Measurements from ENCODE around the gene KLF16. TPM values are rescaled to one million over a fixed set of nuclear protein-coding genes. Genes with fewer than 3 reads are reported as not detected.
"Not testable (repeated sequence)": the region's sequence is repeated elsewhere in the genome, so short reads cannot be mapped to it uniquely, and the experiment has no call there.

The KLF16 gene
- total RNA-seq, 1 donor from 2014 or later = 2.6 TPM

DNA sequence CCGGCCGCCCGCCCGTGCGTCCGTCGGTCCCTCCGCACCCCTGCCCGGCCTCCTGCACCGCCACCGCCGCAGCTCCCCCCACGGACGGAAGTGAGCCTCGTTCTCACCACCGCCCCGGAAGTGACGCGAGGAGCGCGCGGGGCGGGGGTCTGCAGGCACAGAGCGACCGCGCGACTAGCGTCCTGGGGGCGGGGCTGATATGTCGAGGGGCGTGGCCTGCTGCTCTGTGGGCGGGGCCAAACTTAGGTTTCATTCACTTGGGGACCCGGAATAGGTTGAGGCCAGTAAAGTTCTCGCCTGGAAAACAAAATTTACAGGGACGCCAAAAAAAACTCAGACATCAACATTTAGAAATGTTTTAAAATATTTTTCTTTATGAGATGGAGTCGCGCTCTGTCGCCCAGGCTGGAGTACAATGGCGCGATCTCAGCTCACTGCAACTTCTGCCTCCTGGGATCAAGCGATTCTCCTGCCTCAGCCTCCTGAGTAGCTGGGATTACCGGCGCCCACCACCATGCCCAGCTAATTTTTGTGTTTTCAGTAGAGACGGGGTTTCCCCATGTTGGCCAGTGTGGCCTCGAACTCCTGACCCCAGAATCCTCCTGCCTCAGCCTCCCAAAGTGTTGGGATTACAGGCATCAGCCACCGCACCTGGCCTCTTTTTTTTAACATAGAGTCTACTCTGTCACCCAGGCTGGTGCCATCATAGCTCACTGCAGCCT lies 22.2 kb upstream of the KLF16 start, which contains the start of gene ABHD17A:
Gene ABHD17A, minus strand, starts transcription at position 99 of the 722 bp plus-strand sequence. CDS start 3,930 bp downstream, outside the sequence.
- H3K4me1 ChIP-seq (ENCODE audit: control insufficient read depth in 3 of 3, insufficient read depth in 3 of 3, low read length in 3 of 3) = peaks cover 25 to 38% (median 26%) of the 10 kb centered on the region in 3 donors
- not testable (repeated sequence) for H3K9me3 ChIP-seq (ENCODE audit: control insufficient read depth in 3 of 3, low read length in 3 of 3); H3K36me3 ChIP-seq (ENCODE audit: control insufficient read depth in 3 of 3, insufficient read depth in 3 of 3, low read length in 3 of 3); H3K27me3 ChIP-seq (ENCODE audit: control insufficient read depth in 3 of 3, insufficient read depth in 3 of 3, low read length in 3 of 3)
- peak within 1 kb of the TSS; percentile 88 to 90 (median 90) for H3K9ac ChIP-seq (ENCODE audit: low read depth in 1 of 3, low read length in 3 of 3)
- H3K4me3 ChIP-seq (ENCODE audit: low read length in 3 of 3) = peak within 1 kb of the TSS; percentile 88 to 94 (median 89)
- peak within 1 kb of the TSS; percentile 69 for H3K27ac ChIP-seq (ENCODE audit: low read depth, low read length)

DNA sequence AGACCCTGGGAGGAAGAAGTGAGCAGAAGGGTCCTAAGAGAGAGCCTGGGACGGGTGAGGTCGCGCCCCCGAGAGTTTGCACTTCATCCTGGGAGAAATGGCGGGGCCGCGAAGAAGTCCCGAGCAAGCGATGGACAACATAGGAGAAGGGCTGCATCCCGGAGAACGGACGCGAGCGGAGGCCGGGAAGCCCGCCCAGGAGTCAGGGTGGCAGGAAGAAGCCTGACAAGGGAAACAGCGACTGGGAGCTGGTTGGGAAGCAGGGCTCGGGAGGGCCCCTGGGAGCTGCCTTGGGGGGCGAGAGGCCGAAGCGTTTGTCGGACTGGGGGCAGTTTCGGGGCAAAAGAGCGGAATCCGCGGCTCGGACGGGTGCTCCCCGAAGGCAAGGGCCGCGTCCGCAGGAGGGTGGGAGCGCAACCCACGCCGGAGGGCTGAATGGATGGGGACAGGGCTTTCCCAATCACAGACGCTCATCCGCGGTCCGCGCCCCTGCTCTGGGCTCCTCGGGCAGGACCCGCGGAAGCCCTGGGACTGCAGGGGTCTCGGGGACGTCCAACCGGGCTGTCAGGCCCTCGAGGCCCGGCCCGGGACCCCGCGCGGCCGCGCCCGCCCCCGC lies 21.4 kb upstream of the KLF16 start:
- Histone ChIP-seq H3K27me3 (ENCODE audit: control insufficient read depth in 3 of 3, insufficient read depth in 3 of 3, low read length in 3 of 3) (no peaks in the 10 kb centered on the region), H3K9ac (ENCODE audit: low read depth in 1 of 3, low read length in 3 of 3) (peak overlapping the region; percentile 88 to 90 (median 90)), H3K36me3 (ENCODE audit: control insufficient read depth in 3 of 3, insufficient read depth in 3 of 3, low read length in 3 of 3) (peaks cover 0 to 4% (median 2%) of the 10 kb centered on the region in 3 donors), H3K9me3 (ENCODE audit: control insufficient read depth in 3 of 3, low read length in 3 of 3) (no peaks in the 10 kb centered on the region), H3K4me1 (ENCODE audit: control insufficient read depth in 3 of 3, insufficient read depth in 3 of 3, low read length in 3 of 3) (peaks cover 28 to 42% (median 28%) of the 10 kb centered on the region in 3 donors), H3K4me3 (ENCODE audit: low read length in 3 of 3) (peak overlapping the region; percentile 88 to 94 (median 89)), H3K27ac (ENCODE audit: low read depth, low read length) (peak overlapping the region; percentile 69)

DNA sequence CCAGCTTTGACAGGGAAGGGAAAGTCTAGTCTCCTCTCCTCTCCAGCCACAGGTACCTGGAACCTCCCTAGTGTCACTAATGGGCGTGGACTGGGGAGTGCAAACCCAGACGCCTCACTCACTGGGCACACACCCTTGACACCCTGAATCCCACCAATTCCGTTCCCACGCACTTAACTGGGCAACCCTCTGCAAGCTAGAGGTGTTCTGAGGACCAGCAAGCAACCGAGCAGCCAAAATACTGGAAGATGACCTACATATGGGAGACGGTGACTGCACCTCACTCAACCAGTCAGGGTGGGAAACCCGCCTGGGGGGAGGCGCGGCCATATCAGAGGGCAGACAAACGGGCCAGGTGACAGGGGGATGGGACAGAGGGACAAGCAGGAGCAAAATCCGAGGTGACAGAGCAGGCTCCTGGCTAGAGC lies 20.9 kb upstream of the KLF16 start:
- peaks cover 28 to 42% (median 28%) of the 10 kb centered on the region in 3 donors for H3K4me1 ChIP-seq (ENCODE audit: control insufficient read depth in 3 of 3, insufficient read depth in 3 of 3, low read length in 3 of 3)
- H3K36me3 ChIP-seq (ENCODE audit: control insufficient read depth in 3 of 3, insufficient read depth in 3 of 3, low read length in 3 of 3) = peaks cover 0 to 4% (median 2%) of the 10 kb centered on the region in 3 donors
- H3K4me3 ChIP-seq (ENCODE audit: low read length in 3 of 3) = peak overlapping the region; percentile 88 to 94 (median 89)
- H3K27ac ChIP-seq (ENCODE audit: low read depth, low read length) = peak overlapping the region; percentile 69
- peak overlapping the region; percentile 88 to 90 (median 90) for H3K9ac ChIP-seq (ENCODE audit: low read depth in 1 of 3, low read length in 3 of 3)
- no peaks in the 10 kb centered on the region for H3K9me3 ChIP-seq (ENCODE audit: control insufficient read depth in 3 of 3, low read length in 3 of 3)
- H3K27me3 ChIP-seq (ENCODE audit: control insufficient read depth in 3 of 3, insufficient read depth in 3 of 3, low read length in 3 of 3) = no peaks in the 10 kb centered on the region

DNA sequence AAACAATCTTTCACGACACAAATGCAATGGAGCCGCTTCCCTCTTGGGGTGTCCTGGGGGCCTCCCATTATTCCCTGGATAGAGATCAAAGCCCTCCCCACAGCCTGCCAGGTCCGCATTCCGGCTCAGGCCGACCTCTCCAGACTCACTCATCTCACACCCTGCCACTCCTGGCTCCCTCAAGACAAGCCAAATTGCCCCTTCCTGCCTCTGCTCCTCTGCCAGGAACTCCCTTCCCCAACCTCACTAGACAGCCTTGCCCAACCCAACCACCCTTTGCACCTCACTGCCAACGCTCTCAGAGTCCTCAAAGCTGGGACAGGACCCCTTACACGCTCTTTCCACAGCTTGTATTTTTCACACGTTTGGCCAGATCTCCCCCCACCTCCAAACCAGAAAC lies 20.4 kb upstream of the KLF16 start:
- no peaks in the 10 kb centered on the region for H3K9me3 ChIP-seq (ENCODE audit: control insufficient read depth in 3 of 3, low read length in 3 of 3)
- H3K27me3 ChIP-seq (ENCODE audit: control insufficient read depth in 3 of 3, insufficient read depth in 3 of 3, low read length in 3 of 3) = no peaks in the 10 kb centered on the region
- peak overlapping the region; percentile 88 to 90 (median 90) for H3K9ac ChIP-seq (ENCODE audit: low read depth in 1 of 3, low read length in 3 of 3)
- peak overlapping the region; percentile 88 to 94 (median 89) for H3K4me3 ChIP-seq (ENCODE audit: low read length in 3 of 3)
- H3K4me1 ChIP-seq (ENCODE audit: control insufficient read depth in 3 of 3, insufficient read depth in 3 of 3, low read length in 3 of 3) = peaks cover 28 to 42% (median 28%) of the 10 kb centered on the region in 3 donors
- H3K36me3 ChIP-seq (ENCODE audit: control insufficient read depth in 3 of 3, insufficient read depth in 3 of 3, low read length in 3 of 3) = peaks cover 0 to 4% (median 2%) of the 10 kb centered on the region in 3 donors
- peak overlapping the region; percentile 69 for H3K27ac ChIP-seq (ENCODE audit: low read depth, low read length)

DNA sequence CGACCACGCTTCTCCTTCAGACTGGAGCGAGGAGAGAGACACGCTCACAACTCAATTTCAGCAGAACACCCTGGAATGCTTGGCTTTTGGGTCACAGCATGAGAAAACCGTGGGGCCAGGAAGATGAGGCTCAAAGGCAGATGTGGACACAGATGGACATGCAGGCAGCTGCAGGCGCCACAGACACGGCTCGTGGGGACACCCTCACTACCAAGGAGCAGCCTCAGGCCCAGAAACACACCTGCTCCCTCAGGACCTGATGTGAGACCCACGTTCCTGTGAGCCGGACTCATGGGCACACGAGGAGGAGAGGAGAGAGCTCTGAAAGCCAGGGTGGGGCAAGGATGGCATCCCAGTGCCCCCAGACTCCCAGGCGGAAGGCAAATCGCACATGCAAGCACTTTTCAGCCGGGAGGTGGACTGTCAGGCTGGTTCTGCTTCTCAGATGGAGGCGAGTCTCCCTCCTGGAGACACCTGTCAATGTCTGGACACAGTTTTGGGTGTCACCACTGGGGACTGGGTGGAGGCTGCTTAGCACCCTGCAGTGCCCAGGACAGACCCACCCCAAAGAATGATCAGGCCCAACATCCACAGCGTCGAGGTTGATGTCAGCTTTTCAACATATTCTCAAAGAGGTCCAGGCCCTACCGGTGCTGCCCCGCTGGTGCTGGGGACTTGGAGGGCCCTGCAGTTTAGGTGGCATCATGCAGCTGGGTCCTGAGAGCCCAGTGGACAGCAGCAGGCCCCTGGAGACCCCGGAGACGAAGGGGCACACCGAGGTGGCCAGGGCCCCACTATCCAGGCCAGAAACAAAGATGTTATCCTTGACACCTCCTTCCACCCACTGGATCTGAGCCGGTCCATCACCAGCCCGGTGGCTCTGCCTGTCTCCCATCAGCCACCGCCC lies 19.7 kb upstream of the KLF16 start:
- Histone ChIP-seq H3K27me3 (ENCODE audit: control insufficient read depth in 3 of 3, insufficient read depth in 3 of 3, low read length in 3 of 3) (no peaks in the 10 kb centered on the region), H3K27ac (ENCODE audit: low read depth, low read length) (peak overlapping the region; percentile 69), H3K4me3 (ENCODE audit: low read length in 3 of 3) (peak overlapping the region; percentile 88 to 94 (median 89)), H3K9ac (ENCODE audit: low read depth in 1 of 3, low read length in 3 of 3) (peak overlapping the region; percentile 13 to 90 (median 90)), H3K4me1 (ENCODE audit: control insufficient read depth in 3 of 3, insufficient read depth in 3 of 3, low read length in 3 of 3) (peaks cover 28 to 42% (median 28%) of the 10 kb centered on the region in 3 donors), H3K36me3 (ENCODE audit: control insufficient read depth in 3 of 3, insufficient read depth in 3 of 3, low read length in 3 of 3) (peaks cover 0 to 4% (median 2%) of the 10 kb centered on the region in 3 donors), H3K9me3 (ENCODE audit: control insufficient read depth in 3 of 3, low read length in 3 of 3) (no peaks in the 10 kb centered on the region)

DNA sequence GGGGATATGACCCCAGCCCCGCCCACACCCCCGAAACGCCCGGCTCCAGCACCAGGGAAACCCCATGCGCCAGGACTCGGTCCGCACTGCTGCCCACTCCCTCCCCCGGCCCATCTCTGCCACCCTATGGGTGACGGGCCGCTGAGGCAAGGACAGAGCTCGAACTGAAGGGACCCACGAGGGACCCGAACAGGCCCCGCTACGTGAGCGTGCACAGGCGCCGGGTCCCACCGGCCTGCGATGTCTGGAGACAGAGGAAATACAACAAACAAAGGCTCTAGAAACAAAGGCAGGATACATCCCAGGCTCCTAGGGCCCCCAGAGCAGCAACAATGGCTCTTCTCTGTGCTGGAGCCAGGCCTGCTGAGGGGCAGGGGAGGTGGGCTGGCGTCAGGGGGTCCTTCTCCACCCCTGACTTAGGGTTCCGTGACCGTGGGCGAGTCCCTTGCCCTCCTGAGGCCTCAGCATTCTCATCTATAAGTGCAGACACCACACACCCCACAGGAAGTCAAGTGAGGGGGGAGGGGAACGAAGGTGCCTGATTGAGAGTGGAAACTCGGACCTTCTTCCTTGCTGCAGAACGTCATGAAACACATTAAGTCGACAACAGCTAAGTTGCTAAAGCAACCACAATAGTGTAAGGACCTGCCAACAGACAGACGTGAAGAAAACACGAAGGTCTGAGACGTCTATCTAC lies 18.9 kb upstream of the KLF16 start:
- Histone ChIP-seq H3K27me3 (ENCODE audit: control insufficient read depth in 3 of 3, insufficient read depth in 3 of 3, low read length in 3 of 3) (no peaks in the 10 kb centered on the region), H3K9ac (ENCODE audit: low read depth in 1 of 3, low read length in 3 of 3) (peak overlapping the region in 1 of 3 donors; percentile 90), H3K27ac (ENCODE audit: low read depth, low read length) (peak overlapping the region; percentile 69), H3K4me3 (ENCODE audit: low read length in 3 of 3) (peak overlapping the region in 2 of 3 donors; percentile 56 to 89), H3K4me1 (ENCODE audit: control insufficient read depth in 3 of 3, insufficient read depth in 3 of 3, low read length in 3 of 3) (peaks cover 28 to 42% (median 28%) of the 10 kb centered on the region in 3 donors), H3K36me3 (ENCODE audit: control insufficient read depth in 3 of 3, insufficient read depth in 3 of 3, low read length in 3 of 3) (peaks cover 0 to 4% (median 2%) of the 10 kb centered on the region in 3 donors), H3K9me3 (ENCODE audit: control insufficient read depth in 3 of 3, low read length in 3 of 3) (no peaks in the 10 kb centered on the region)

DNA sequence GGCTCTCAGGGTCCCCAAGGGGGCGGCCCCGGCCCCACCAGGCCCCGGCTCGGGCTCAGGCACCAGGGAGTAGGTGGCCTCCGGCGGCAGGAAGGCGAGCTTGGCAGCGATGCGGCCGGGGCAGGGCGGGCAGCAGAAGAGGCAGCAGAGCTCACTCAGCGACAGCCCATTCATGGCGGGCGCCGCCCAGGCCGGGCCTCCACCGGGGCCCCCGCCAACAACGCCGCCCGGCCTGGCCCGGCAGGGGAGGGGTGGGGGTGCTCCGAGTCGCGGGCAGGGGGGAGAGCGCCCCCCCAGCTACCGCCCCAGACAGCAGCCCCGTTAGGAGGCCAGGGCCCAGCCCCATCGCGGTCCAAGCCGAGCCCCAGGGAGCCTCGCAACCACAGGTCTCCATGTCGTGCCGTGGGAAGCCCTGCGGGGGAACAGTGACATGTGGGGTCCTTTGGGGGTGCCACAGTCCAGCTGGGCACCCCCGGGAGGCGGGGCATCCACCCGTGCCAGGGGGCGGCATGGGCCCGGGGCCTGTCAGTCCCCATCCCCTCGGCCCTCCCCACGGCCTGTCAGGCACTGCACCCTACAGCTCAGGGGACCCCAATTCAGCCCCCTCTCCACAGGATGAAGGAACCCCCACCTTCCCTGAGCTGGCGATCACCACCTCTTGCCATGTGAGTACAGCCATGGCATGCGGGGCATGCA lies 18.2 kb upstream of the KLF16 start:
- not testable (repeated sequence) for H3K27me3 ChIP-seq (ENCODE audit: control insufficient read depth in 3 of 3, insufficient read depth in 3 of 3, low read length in 3 of 3); H3K36me3 ChIP-seq (ENCODE audit: control insufficient read depth in 3 of 3, insufficient read depth in 3 of 3, low read length in 3 of 3); H3K4me3 ChIP-seq (ENCODE audit: low read length in 3 of 3); H3K9me3 ChIP-seq (ENCODE audit: control insufficient read depth in 3 of 3, low read length in 3 of 3)
- H3K9ac ChIP-seq (ENCODE audit: low read depth in 1 of 3, low read length in 3 of 3) = peak overlapping the region in 1 of 3 donors; percentile 16
- peak overlapping the region; percentile 69 for H3K27ac ChIP-seq (ENCODE audit: low read depth, low read length)
- H3K4me1 ChIP-seq (ENCODE audit: control insufficient read depth in 3 of 3, insufficient read depth in 3 of 3, low read length in 3 of 3) = peaks cover 29 to 44% (median 30%) of the 10 kb centered on the region in 3 donors

DNA sequence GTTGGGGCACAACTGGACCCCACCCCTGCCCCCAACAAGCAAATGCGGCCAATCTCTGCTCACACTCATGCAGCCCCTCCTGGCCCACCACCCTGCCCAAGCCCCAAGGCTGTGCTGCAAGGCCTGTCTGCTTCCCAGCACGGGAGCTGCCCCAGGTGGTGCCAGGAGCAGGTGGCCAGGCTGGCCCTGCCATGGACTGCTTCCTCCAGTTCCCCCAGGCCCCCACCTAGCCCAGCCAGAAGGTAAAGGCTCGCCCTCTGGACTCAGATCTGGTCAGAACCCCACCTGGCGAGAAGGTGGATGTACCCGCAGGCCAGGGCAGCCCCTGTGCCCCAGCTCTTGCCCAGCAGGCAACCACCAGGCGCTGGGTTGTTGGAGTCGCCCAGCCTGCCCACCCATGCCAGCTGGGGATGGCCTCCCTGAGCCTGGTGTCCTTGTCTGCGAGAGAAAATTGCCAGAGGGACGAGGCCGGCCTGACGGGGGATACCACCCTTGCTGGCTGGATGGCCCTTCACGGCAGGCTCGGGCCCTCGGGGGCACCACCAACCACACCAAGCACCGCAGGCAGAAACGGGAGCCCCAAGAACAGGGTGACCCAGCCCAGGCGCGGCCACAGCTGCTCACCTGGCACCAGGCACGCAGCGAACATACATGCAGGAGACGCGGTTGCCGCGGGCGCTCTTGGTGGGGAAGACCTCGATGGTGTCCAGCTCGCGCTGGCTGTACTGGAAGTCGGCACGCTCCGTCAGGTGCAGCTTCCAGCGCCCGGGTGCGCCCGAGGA lies 17.4 kb upstream of the KLF16 start:
- Histone ChIP-seq H3K36me3 (ENCODE audit: control insufficient read depth in 3 of 3, insufficient read depth in 3 of 3, low read length in 3 of 3) (peaks cover 0 to 4% (median 2%) of the 10 kb centered on the region in 3 donors), H3K27ac (ENCODE audit: low read depth, low read length) (no peak overlapping the region), H3K27me3 (ENCODE audit: control insufficient read depth in 3 of 3, insufficient read depth in 3 of 3, low read length in 3 of 3) (no peaks in the 10 kb centered on the region), H3K4me3 (ENCODE audit: low read length in 3 of 3) (no peak overlapping the region), H3K9ac (ENCODE audit: low read depth in 1 of 3, low read length in 3 of 3) (peak overlapping the region in 1 of 3 donors; percentile 57), H3K4me1 (ENCODE audit: control insufficient read depth in 3 of 3, insufficient read depth in 3 of 3, low read length in 3 of 3) (peaks cover 33 to 49% (median 35%) of the 10 kb centered on the region in 3 donors), H3K9me3 (ENCODE audit: control insufficient read depth in 3 of 3, low read length in 3 of 3) (no peaks in the 10 kb centered on the region)
